ENCODE results near the gene GPR63. TPM values are rescaled to one million over a fixed set of nuclear protein-coding genes. Genes with fewer than 3 reads are reported as not detected.

Gene GPR63
- total and polyA plus RNA-seq, 2 donors (not counting 1 experiment from before 2014, with no cell fraction given): 0.01 to 0.12 TPM

GRCh38 chr6:96789871-96790270, 47.4 kb downstream of the GPR63 start:
- CTCF ChIA-PET: no interaction called here
- H3K27ac Mint-ChIP-seq: no peak overlapping the region
- ATAC-seq (ENCODE audit: low read depth) (no peak), DNase-seq (no peak)
- Histone ChIP-seq H3K79me2 (ENCODE audit: control insufficient read depth, insufficient read depth, low read length) (no peaks in the 10 kb centered on the region), H3K9ac (ENCODE audit: low read length) (no peak overlapping the region), H3K27ac (ENCODE audit: low read length in 2 of 2) (no peak overlapping the region), H3K27me3 (replicated peaks in 1 of 4; ENCODE audit: control extremely low read depth in 1 of 4, control insufficient read depth in 3 of 4, insufficient read depth in 4 of 4, low read length in 3 of 4) (no peaks in the 10 kb centered on the region), H3K4me2 (replicated peaks; ENCODE audit: low read depth, low read length, poor library complexity, severe bottlenecking) (no peak overlapping the region), H3K9me3 (ENCODE audit: control extremely low read depth in 1 of 3, control insufficient read depth in 2 of 3, insufficient read depth in 1 of 3, low read length in 2 of 3) (no peaks in the 10 kb centered on the region), H3K36me3 (replicated peaks in 1 of 2; ENCODE audit: control extremely low read depth in 1 of 2, control insufficient read depth in 1 of 2, extremely low read depth in 1 of 2, insufficient read depth in 2 of 2, low read length in 1 of 2) (no peaks in the 10 kb centered on the region), H3K4me1 (ENCODE audit: control insufficient read depth in 2 of 2, insufficient read depth in 2 of 2, low read length in 2 of 2) (peaks cover 0 to under 1% of the 10 kb centered on the region in 2 donors), H3K4me3 (ENCODE audit: control extremely low read depth in 1 of 5, extremely low read depth in 1 of 5, insufficient read depth in 1 of 5, low read depth in 2 of 5, low read length in 4 of 5) (no peak overlapping the region), H2AFZ (ENCODE audit: insufficient read depth, low read depth, low read length, poor library complexity, severe bottlenecking) (no peak overlapping the region), H4K20me1 (ENCODE audit: control insufficient read depth, insufficient read depth, low read length, poor library complexity, severe bottlenecking) (no peaks in the 10 kb centered on the region)
- POLR2A ChIA-PET: no interaction called here
- no peaks in the 10 kb centered on the region for H3K4me1 Mint-ChIP-seq
- no peak for TF ChIP-seq EZH2 (IDR thresholded peaks at IDR 0.05; ENCODE audit: borderline replicate concordance, insufficient read depth, low read depth, low read length, poor library complexity, severe bottlenecking)
- TF ChIP-seq, protein P1, sequence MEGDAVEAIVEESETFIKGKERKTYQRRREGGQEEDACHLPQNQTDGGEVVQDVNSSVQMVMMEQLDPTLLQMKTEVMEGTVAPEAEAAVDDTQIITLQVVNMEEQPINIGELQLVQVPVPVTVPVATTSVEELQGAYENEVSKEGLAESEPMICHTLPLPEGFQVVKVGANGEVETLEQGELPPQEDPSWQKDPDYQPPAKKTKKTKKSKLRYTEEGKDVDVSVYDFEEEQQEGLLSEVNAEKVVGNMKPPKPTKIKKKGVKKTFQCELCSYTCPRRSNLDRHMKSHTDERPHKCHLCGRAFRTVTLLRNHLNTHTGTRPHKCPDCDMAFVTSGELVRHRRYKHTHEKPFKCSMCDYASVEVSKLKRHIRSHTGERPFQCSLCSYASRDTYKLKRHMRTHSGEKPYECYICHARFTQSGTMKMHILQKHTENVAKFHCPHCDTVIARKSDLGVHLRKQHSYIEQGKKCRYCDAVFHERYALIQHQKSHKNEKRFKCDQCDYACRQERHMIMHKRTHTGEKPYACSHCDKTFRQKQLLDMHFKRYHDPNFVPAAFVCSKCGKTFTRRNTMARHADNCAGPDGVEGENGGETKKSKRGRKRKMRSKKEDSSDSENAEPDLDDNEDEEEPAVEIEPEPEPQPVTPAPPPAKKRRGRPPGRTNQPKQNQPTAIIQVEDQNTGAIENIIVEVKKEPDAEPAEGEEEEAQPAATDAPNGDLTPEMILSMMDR (IDR thresholded peaks at IDR 0.05): no peak
- intact Hi-C loops (cut with micrococcal nuclease): no loop called here
- no peaks in the 10 kb centered on the region for H3K9me3 Mint-ChIP-seq (ENCODE audit: insufficient read depth)
- H3K4me3 Mint-ChIP-seq: no peak overlapping the region
- no peaks in the 10 kb centered on the region for H3K27me3 Mint-ChIP-seq
- no CpG with 5 or more reads among the region's 3 CpGs for WGBS (ENCODE audit: insufficient coverage)

DNA sequence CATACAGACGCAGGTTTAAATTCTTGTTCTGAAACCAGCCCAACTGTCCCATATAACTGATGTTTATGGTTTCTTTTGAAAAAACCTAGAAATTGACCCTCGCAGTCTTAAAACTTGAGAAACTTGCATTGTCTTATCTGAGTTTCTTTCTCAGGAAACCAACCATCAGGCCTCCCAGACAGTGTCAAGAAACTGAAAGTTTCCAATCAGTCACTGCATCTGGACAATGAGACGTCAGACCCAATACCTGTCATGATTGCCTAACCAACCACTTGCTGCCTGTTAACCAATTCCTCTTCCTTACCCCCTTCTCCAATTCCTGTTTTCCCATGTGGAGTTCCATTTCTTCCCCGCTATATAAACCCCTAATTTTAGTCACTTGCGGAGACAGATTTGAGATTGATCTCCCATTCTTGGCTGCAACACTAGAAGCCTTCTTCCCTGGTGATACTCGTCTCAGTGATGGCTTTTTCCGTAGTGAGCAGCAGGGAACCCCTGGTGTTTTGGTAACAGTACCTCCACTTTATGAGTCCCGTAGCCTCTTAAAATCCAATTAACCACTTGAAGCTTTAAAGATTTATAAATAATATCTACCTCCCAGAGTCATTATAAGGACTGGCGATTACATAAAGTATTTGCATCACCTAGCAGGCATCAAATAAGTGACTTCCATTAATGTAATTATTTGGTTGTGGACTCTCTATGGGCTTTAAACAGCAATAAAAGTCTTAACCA, 49.3 kb downstream of the GPR63 start:
- 88% methylated on average over 6 of the region's 9 CpGs for WGBS (ENCODE audit: insufficient coverage)
- Mint-ChIP-seq H3K27me3 (no peaks in the 10 kb centered on the region), H3K4me1 (no peaks in the 10 kb centered on the region), H3K4me3 (no peak overlapping the region), H3K9me3 (ENCODE audit: insufficient read depth) (no peaks in the 10 kb centered on the region), H3K27ac (no peak overlapping the region)
- no peak for TF ChIP-seq EZH2 (IDR thresholded peaks at IDR 0.05; ENCODE audit: borderline replicate concordance, insufficient read depth, low read depth, low read length, poor library complexity, severe bottlenecking)
- TF ChIP-seq, protein P1 (IDR thresholded peaks at IDR 0.05): no peak
- H4K20me1 ChIP-seq (ENCODE audit: control insufficient read depth, insufficient read depth, low read length, poor library complexity, severe bottlenecking): no peaks in the 10 kb centered on the region
- no peaks in the 10 kb centered on the region for H3K4me1 ChIP-seq (ENCODE audit: control insufficient read depth in 2 of 2, insufficient read depth in 2 of 2, low read length in 2 of 2)
- no peak for ATAC-seq (ENCODE audit: low read depth)
- H3K4me2 ChIP-seq (replicated peaks; ENCODE audit: low read depth, low read length, poor library complexity, severe bottlenecking): no peak overlapping the region
- no peaks in the 10 kb centered on the region for H3K9me3 ChIP-seq (ENCODE audit: control extremely low read depth in 1 of 3, control insufficient read depth in 2 of 3, insufficient read depth in 1 of 3, low read length in 2 of 3)
- no peak overlapping the region for H3K4me3 ChIP-seq (ENCODE audit: control extremely low read depth in 1 of 5, extremely low read depth in 1 of 5, insufficient read depth in 1 of 5, low read depth in 2 of 5, low read length in 4 of 5)
- intact Hi-C loops (cut with micrococcal nuclease): no loop called here
- no peaks in the 10 kb centered on the region for H3K27me3 ChIP-seq (replicated peaks in 1 of 4; ENCODE audit: control extremely low read depth in 1 of 4, control insufficient read depth in 3 of 4, insufficient read depth in 4 of 4, low read length in 3 of 4)
- H3K9ac ChIP-seq (ENCODE audit: low read length): no peak overlapping the region
- no peak overlapping the region for H3K27ac ChIP-seq (ENCODE audit: low read length in 2 of 2)
- no peaks in the 10 kb centered on the region for H3K79me2 ChIP-seq (ENCODE audit: control insufficient read depth, insufficient read depth, low read length)
- DNase-seq: no peak
- POLR2A ChIA-PET: no interaction called here
- CTCF ChIA-PET: no interaction called here
- no peaks in the 10 kb centered on the region for H3K36me3 ChIP-seq (replicated peaks in 1 of 2; ENCODE audit: control extremely low read depth in 1 of 2, control insufficient read depth in 1 of 2, extremely low read depth in 1 of 2, insufficient read depth in 2 of 2, low read length in 1 of 2)
- no peak overlapping the region for H2AFZ ChIP-seq (ENCODE audit: insufficient read depth, low read depth, low read length, poor library complexity, severe bottlenecking)

All from B cell (primary cell).